Eye (tissue), 1 donor: ENCODE results near the gene ZSCAN1.

Experiments used
- DNase-seq: peaks from one replicate; pipeline ENCODE4 v3.0.0-alpha.2; 2015

ZSCAN1 gene

DNA sequence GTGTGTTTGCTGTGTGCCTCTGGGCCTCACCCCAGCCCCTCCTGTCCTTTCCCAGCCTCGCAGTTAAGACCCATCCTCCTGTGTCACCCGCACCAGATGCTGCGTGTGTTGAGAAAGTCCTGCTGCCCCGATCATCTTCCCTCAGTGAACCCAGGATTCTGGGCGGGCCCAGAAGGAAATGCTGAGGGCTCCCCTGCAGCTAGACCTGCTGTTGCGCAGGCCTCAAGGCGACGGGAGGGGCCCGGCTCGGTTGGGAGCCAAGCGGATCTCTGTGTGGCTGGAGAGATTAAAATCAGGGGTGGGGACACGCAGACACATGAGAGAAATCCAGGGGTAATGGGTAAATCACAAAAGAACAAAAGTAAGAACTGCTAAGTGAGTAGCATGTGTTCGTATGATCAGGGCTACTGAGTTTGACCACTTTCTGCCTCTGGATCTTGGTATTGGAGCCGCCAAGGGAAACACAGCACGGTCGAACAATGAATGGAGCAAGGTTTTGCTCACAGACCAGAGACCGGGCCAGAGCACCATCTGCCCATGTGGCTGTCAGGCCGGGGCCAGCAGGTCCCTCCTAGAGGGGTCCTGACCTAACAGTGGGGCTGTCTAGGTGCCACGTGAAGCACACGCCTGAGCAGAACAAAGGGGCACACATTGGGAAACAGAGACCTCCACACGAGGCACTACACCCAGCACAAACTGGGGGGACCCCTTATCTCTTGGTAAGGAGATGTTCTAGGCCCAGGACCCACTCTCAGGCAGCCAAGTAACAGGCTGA is 7.1 kb downstream of the ZSCAN1 start:
- DNase-seq = no peak

DNA sequence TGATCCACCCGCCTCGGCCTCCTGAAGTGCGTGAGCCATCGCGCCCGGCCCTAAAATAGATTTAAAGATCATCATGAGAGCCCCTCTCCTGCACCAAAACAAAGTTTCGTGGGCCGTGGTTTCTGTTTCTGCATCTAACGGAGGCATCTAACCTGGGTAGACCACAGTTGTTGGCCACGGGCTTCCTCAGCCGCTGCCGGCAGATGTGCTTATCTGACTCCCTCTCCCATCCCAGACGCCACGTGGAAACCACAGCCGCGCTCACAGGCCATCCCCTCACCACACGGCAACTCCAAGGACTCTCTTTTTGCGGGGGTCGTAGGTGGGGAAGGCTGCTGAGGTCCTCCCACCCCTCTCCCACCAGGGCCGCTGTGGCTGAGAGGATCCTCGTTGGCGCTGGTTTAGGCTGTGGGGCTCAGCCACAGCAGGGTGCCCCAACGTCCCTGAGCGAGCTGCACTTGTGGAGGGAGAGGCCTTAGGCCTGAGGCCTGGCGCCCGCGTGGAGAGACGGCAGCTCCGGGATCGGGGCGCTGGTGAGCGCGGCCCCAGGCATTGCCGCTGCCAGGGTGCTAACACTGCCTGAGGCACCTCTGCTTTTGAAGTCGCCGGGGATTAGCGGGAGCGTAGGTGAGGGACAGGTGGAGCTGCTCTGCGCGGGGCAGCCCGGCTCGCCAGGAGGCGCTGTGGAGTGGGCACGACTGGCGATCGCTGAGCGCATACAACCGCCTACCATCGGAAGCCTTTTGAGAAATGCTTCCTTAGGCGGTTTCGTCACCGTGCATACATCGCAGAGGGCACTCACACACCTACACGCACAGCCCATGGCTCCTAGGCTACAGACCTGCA is 8.9 kb downstream of the ZSCAN1 start:
- DNase-seq = no peak

DNA sequence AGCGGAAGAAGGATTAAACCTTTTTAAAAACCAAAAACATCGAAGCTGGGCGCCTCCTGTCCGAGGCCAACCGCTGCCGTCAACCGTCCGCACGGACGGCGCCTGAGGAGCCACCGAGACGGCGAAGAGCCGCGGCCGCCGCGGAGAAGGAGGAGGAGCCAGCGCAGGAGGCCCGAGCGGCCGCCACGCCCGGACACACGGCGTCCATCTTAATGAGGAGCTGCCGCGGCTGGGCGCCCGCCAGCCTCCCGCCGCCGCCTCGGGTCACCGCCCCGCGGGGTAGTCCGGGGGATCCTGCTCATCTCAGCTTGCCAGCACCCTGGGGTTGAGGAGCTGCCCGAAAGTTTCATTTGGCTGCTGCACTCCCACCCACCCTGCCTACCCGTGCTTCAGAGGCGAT is 10.6 kb downstream of the ZSCAN1 start:
- DNase-seq = no peak

DNA sequence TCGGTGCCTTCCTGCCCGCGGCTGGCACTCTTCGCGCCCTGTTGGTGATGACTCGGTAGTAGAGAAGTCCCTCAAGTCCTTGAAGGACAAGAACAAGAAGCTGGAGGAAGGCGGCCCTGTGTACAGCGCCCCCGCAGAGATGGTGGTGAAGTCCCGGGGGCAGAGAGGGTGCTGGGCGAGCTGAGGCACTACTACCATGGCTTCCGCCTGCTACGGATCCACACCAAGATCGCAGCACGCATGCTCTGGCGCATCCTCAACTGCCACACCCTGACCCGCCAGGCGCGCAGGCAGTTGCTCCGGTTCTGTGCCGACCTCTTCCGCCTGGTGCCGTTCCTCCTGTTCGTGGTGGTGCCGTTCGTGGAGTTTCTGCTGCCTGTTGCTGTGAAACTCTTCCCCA is 11.1 kb downstream of the ZSCAN1 start:
- no peak for DNase-seq

DNA sequence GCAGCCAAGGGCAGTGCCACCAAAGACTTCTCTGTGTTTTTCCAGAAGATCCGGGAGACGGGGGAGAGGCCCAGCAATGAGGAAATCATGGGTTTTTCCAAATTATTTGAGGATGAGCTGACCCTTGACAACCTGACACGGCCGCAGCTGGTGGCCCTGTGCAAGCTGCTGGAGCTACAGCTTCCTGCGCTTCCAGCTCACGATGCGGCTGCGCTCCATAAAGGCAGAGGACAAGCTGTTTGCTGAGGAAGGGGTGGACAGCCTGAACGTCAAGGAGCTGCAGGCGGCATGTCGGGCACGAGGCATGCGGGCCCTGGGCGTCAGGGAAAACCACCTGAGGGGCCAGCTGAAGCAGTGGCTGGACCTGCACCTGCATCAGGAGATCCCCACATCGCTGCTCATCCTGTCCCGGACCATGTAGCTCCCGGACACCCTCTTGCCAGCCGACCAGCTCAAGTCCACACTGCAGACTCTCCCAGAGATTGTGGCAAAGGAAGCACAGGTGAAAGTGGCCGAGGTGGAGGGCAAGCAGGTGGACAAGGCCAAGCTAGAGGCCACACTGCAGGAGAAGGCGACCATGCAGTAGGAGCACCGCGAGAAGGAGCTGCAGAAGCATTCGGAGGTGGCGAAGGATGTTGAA is 11.7 kb downstream of the ZSCAN1 start:
- no peak for DNase-seq

DNA sequence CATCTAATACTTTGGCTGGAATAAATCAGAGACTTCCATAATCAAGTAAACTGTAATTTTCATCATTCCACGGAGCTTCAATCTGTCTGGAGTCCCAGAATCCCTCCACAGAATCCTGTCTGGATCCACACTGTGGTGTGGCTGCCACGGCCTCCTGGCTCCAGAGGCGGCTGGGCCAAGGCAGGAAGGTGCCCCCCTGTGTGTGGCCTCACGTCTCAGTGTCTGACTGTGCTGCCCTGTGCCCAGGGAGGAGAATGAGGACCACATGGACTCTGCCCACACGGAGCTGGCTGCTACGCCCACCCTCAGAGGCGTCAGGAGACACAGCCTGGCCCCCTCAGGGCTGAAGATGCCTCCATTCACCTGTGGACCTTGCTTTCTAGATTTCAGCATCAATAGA is 13.0 kb downstream of the ZSCAN1 start:
- DNase-seq = no peak

DNA sequence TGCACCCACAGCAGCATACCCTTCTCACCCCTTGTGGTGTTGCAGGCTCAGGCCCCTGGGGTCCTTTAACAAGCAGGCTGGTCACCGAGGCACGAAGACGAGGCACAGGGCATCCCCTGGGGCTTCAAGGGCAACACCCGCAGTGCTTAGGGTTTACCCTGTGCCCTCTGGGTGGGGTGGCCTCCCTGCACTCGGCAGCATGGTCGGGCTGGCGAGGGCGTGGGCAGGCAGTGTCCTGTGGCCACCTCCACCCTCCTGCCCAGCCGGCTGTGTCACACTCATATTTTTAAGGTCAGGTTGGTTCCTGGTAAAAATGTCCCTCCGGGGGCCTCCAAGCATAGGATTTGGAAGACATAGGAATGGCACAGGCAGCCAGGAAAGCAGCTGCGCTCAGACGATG is 13.8 kb downstream of the ZSCAN1 start:
- DNase-seq = no peak

DNA sequence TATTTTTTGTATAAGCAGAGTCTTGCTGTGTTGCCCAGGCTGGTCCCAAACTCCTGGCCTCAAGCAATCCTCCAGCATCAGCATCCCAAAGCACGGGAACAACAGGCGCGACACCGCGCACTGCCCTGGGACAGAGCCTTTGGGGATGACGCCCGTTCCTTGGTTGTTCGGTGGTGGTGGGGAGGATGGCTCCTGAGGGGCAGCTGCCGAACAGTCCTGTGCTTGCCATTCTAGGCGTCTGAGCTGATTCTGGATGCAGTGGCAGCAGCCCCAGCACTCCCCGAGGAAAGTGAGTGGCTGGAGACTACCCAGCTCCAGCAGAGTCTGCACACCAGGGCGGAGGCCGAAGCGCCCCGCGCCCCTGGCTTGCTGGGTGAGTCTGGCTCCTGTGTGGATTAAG is 18.4 kb downstream of the ZSCAN1 start:
- DNase-seq = no peak

DNA sequence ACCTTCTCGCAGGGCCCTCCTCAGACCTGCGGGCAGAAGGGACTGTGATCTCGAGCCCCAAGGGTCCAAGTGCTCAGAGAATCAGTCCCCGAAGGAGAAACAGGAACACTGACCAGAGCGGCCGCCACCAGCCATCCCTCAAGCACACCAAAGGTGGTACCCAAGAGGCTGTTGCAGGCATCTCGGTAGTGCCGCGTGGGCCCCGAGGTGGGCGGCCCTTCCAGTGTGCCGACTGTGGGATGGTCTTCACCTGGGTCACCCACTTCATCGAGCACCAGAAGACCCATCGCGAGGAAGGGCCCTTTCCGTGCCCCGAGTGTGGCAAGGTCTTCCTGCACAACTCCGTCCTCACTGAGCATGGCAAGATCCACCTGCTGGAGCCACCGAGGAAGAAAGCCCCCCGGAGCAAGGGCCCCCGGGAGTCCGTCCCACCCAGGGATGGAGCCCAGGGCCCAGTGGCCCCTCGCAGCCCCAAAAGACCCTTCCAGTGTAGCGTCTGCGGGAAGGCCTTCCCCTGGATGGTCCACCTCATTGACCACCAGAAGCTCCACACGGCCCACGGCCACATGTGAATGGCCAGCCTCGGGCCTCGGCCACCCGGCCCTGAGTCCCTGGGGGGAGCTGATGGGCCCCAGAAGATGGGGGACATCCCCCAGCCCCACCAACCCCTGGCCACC is 19.8 kb downstream of the ZSCAN1 start:
- DNase-seq = no peak

DNA sequence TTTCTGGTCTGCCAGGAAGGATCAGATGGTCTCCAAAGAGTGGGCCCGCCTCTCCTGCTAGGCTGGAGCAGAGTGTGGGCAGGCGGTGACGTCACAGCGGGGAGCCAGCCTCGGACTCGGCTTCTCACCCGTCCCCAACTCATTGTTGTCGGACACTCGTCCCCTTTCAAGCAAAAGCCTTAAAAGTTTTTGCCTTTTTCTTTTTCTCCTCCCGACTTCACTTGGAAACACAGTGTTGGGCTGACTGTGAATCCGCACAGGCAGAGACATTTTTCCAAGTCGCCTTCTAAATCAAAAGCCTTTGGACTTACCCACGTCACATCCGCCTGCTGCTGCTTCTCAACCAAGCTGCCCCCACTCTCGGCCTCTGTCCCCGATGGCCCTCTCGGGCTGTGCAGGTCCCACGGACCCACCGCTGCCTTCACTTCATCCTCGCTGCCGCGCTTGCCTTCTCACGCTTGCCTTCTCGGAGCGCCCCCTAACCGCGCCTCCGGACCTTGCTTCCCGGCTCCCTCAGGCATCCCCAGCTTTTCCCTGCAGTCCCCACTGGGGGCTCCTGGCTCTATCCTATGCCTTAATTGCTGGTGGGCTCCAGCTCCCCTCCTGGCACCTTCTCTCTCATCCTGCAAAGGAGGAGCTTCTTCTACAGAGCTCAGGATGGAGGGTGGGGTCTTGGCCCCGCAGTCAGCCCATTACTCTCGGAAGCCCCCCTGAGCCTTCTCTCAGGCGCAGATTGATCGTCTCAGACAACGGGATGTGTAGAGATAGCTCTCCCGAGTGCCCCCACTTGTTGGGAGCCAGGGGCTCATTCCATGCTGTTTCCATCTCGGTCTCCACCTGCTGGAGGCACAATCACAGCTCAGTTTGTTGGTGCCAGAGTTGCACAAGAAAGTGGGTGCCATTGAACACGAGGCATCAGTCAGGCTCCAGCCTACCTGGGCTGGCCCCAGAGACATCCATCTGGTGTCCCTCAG is 21.4 kb downstream of the ZSCAN1 start:
- DNase-seq = peak; percentile 88

DNA sequence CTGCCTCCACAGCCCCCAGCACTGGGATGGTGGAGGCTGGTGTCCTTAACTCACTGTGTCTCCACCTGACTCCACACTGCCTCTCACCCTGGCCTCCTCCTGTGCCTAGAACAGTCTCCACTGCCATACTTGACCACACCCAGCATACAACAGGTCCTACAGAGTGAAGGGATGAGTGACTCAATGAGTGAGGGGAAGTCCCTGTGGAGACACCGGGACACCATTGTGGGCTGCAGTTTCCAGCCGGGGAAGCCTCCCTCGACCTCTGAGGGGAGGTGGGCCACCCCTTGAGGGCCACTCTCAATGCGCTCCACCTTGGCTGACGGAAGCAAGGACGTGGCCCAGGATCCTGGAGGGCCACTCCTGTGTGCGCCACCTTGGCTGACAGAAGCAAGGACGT is 22.4 kb downstream of the ZSCAN1 start:
- DNase-seq = no peak

DNA sequence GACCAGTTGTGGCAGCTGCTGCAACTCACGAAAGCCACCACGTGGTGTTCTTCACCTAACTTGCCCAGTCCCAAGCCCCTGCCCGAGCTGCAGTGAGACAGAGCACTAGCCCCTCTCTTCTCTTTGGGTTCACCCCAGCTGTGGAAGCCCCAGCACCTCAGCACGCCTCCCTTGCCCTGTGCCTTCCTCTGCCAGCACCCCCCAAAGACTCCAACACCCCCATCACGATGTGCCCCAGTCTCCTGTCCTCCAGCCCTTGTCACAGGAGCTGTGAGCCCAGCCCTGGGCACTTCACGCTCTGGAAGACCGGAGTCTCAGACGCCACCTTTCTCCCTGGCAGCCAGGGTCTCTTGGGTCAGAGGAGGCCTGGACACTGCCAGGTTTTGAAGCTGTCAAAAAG is 23.0 kb downstream of the ZSCAN1 start:
- no peak for DNase-seq

DNA sequence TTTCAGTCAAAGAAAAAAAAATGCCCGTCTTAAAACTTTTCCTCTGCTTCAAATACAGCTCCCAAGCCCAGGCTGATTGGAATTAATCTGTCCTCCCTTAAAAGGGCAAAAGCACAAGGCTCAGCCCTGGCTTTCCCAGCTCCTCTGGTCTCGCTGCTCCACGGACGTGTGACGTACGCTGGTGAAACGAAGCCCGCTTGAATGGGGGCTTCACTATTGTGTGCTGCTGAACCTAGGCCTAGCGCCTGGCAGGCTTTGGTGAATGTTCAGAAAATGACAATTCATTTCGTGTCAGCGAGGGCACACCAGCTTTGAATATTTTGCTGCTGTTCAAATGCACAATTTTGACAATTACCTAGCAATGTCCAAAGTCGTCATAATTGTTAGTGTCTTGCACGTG is 24.6 kb downstream of the ZSCAN1 start:
- no peak for DNase-seq

DNA sequence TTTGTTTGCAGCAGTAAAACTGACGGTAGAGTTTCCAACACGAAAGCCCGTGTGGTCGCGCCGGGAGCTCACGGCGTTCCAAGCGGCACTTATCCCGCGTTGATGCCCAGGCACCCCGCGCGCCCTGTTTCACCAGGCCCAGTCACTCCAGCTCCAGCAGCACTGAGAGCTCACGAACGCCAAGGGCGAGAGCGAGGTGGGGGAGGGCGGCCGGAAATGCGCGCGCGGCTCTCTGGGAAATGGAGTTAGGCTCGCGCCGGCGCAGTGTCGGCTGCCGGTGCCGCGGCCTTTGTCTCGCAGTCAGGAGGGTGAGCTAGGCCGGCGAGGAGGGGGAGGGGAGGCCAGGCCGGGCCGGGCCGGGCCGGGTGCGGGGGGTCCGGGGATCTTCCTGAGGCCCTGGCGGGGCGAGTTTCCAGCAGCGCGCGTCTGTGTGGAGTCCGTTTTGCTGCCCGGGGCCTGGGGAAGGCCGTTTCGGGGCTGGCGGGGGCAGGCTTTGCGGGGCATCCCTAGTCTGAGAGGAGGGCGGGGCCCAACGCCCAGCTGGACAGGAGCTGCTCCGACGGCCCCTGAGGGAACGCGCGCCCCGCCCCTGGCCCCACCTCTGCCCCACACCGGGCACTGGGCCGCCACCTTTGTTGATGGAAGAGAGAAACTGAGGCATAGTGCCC is 25.3 kb downstream of the ZSCAN1 start, which contains the start of gene ZNF135:
ZNF135 (plus strand) TSS at position 280 of the 668 bp plus-strand sequence. CDS start 721 bp downstream, outside the sequence.
- peak; percentile 97 for DNase-seq

DNA sequence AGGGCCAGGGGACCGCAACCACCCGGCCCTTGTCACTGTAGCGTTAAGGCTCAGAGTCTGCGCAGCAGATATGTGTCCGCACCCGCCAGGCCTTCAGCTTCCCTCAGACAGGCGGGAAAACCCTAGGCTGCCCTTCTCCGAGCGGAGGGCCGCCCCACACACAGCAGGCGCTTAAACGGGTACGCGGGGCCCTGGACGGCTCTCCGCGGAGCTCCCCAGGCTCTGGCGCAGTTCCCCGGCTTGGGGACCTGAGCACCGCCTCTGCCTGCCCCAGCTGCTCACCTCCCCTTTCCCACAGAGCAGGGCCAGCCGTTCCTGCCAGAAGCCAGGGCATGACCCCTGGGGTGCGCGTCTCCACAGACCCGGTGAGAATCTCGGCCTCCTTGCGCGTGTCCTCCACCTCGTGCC is 25.9 kb downstream of the ZSCAN1 start:
- no peak for DNase-seq

DNA sequence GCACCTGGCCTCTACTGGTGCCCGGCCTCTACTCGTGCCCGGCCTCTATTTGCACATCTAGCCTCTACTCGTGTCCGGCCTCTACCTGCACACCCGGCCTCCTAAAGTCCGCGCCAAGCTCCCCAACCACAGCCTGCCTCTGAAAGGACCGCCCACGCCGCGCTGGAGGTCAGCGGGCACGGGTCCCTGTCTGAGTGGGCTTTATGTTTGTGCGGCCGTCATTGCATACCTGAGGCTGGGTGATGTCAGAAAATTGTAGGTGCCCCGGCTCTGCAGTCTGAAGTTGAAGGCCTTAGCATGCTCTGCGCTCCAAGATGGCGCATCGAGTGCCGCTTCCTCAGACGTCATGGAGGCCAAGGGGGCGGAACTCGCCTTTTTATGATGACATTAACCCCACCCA is 26.4 kb downstream of the ZSCAN1 start:
- no peak for DNase-seq

DNA sequence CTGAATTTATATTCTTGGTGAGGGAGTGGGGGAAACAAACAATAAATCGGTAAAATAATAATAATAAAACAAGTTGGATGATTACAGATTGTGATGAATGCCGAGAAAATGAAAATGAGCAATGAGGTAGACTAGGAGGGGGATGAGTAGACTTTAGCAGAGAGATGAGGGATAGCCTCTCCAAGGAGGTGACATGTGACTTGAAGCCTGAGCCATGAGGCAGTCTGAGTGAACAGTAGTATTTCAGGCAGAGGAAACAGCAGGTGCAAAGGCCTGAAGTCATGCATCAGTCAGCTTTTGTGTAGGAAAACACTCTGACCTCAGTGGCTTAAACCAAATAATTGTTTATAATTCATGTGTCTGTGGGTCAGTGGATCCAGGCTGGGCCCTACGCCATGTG is 29.9 kb downstream of the ZSCAN1 start:
- DNase-seq = no peak

DNA sequence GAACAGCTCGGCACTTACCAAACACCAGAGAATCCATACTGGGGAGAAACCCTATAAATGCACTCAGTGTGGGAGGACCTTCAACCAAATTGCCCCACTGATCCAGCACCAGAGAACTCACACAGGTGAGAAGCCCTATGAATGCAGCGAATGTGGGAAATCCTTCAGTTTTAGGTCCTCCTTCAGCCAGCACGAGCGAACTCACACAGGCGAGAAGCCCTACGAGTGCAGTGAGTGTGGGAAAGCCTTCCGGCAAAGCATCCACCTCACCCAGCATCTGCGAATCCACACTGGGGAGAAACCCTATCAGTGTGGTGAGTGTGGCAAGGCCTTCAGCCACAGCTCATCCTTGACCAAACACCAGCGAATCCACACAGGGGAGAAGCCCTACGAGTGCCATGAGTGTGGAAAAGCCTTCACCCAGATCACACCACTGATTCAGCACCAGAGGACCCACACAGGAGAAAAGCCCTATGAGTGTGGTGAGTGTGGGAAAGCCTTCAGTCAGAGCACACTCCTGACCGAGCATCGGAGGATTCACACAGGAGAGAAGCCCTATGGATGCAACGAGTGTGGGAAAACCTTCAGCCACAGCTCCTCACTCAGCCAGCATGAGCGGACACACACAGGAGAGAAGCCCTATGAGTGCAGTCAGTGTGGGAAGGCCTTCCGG is 33.6 kb downstream of the ZSCAN1 start:
- no peak for DNase-seq

DNA sequence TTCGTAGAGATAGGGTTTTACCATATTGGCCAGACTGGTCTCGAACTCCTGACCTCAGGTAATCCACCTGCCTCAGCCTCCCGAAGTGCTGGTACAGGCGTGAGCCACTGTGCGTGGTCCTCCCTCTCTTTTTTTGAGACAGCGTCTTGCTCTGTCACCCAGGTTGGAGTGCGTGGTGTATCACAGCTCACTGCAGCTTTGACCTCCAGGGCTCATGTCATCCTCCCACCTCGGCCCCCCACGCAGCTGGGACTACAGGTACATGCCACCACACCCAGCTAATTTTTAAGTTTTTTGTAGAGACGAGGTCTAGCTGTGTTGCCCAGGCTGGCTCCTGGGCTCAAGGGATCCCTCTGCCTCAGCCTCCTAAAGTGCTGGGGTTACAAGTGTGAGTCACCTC is 46.0 kb downstream of the ZSCAN1 start:
- DNase-seq = no peak

DNA sequence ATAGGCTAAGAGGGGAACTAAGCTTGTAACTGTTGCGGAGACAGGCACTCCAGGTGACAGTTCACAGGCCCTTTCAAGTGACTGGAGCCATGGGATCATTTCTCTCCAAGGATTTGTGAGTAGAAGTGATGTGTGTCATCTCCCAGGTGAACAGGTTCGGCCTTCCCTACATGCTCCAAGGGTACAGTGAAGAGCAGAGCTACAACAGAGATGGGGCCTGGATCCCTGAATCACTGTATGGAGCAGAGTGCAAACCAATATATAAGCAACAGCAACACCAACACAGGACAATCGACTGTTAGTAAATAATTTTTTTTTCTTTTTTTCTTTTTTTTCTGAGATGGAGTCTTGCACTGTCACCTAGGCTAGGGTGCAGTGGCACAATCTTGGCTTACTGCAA is 49.2 kb downstream of the ZSCAN1 start:
- DNase-seq = peak; percentile 50
